GM13976 (cell line): ENCODE data around the gene ATP8B3.

Source experiments
- DNase-seq: peaks from one replicate; pipeline ENCODE4 v3.0.0; 2012; ENCODE audit warnings: low spot score
- CTCF ChIP-seq: IDR thresholded peaks from 2 replicates; pipeline ENCODE4 v1.5.1; 2012; ENCODE audit warnings: borderline replicate concordance, mild to moderate bottlenecking; ENCODE audit not compliant: insufficient read depth; ENCODE audit errors: extremely low read depth, missing control alignments, control extremely low read depth
- in situ Hi-C: fragments of 300-500 bp; cut with MboI; formaldehyde crosslinking; loops from one replicate; pipeline ENCODE4 v1.12.0; 2022; ENCODE audit warnings: low sequenced_read_pairs, mixed read lengths, inconsistent platforms; ENCODE audit not compliant: unreplicated experiment

ATP8B3 gene

DNA sequence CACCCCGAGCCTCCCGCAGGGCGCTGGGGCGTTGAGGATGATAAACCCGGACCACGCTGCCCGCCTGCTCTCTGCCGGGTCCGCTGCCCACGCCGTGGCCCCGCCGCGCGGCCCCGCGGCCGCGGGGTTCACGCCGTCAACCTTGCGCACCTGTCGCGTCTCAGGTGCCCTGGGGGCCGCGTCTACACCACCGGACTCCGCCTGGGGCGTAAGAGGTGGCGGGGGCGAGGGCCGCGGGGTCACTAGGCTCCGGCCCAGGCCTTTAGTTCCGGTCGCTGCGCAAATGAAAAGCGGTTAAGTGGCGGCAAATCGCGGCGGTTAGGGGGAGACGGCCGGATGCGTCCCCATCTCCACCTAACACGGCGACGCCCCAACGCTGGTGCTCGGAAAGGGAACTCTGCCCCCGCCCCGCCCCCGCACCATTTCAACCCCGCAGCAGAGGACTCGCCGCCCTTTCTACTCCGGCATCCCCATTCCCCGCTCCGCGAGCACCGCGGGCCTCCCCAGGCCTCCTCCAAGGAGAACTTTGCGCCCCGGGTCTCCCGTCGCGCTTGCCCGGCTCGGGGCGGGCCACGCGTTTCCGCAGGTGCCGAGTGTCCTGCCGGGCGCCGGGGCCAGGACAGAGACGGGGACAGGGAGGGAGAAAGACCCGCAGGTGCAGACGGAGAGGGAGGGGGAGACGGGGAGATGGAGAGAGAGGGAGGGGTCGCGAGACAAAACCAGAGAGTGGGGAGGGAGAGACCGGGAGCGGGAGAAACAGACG lies 54.4 kb downstream of the ATP8B3 start:
- in situ Hi-C loops = no loop called here
- DNase-seq = no peak
- TF ChIP-seq CTCF = no peak

- DNase-seq = no peak
- no peak for TF ChIP-seq CTCF
- in situ Hi-C loops = no loop called here
Observed at GRCh38 chr19:1756705-1757465, 55.2 kb downstream of the ATP8B3 start.

DNA sequence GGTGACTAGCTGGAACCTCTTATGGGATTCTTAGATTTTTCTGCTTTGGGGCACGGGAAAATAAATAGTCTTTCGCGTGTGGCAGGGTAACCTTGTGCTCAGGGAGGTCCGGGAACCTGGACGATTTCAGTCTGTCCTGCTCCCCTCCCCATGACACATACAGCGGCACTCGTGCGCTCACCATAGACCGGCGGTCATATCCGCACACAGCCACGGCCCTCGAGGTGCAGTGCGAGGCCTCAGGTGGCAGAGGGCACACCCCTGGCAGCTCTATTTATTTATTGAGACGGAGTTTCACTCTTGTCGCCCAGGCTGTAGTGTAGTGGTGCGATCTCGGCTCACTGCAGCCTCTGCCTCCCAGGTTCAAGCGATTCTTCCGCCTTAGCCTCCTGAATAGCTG lies 55.8 kb downstream of the ATP8B3 start:
- TF ChIP-seq CTCF = no peak
- in situ Hi-C loops = no loop called here

GRCh38 chr19:1755467-1756171 lies 56.5 kb downstream of the ATP8B3 start:
- no peak for DNase-seq
- in situ Hi-C loops = no loop called here
- TF ChIP-seq CTCF = no peak

More for the DNA sequence above, 55.8 kb downstream of the ATP8B3 start:
- DNase-seq = no peak

- no peak for TF ChIP-seq CTCF
- in situ Hi-C loops = no loop called here
- DNase-seq = no peak
Observed at GRCh38 chr19:1754636-1755466, 57.2 kb downstream of the ATP8B3 start.

- in situ Hi-C loops = no loop called here
- TF ChIP-seq CTCF = no peak
- DNase-seq = no peak
Observed at GRCh38 chr19:1754018-1754635, 57.9 kb downstream of the ATP8B3 start.
